Dermis lymphatic vessel endothelial cell (primary cell): ENCODE data around the gene SETDB2. TPM values are rescaled to one million over a fixed set of nuclear protein-coding genes. Genes with fewer than 3 reads are reported as not detected.

Experiments used
- total RNA-seq: library from RNA; depleted of rRNA; stranded (reverse); fragments of >200 nt; gene quantifications from 2 replicates; pipeline ENCODE4 v1.2.1, GENCODE V29; 2014

The SETDB2 gene, protein sequence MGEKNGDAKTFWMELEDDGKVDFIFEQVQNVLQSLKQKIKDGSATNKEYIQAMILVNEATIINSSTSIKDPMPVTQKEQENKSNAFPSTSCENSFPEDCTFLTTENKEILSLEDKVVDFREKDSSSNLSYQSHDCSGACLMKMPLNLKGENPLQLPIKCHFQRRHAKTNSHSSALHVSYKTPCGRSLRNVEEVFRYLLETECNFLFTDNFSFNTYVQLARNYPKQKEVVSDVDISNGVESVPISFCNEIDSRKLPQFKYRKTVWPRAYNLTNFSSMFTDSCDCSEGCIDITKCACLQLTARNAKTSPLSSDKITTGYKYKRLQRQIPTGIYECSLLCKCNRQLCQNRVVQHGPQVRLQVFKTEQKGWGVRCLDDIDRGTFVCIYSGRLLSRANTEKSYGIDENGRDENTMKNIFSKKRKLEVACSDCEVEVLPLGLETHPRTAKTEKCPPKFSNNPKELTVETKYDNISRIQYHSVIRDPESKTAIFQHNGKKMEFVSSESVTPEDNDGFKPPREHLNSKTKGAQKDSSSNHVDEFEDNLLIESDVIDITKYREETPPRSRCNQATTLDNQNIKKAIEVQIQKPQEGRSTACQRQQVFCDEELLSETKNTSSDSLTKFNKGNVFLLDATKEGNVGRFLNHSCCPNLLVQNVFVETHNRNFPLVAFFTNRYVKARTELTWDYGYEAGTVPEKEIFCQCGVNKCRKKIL
- 7.4 and 8.7 TPM in 2 replicates for total RNA-seq

DNA sequence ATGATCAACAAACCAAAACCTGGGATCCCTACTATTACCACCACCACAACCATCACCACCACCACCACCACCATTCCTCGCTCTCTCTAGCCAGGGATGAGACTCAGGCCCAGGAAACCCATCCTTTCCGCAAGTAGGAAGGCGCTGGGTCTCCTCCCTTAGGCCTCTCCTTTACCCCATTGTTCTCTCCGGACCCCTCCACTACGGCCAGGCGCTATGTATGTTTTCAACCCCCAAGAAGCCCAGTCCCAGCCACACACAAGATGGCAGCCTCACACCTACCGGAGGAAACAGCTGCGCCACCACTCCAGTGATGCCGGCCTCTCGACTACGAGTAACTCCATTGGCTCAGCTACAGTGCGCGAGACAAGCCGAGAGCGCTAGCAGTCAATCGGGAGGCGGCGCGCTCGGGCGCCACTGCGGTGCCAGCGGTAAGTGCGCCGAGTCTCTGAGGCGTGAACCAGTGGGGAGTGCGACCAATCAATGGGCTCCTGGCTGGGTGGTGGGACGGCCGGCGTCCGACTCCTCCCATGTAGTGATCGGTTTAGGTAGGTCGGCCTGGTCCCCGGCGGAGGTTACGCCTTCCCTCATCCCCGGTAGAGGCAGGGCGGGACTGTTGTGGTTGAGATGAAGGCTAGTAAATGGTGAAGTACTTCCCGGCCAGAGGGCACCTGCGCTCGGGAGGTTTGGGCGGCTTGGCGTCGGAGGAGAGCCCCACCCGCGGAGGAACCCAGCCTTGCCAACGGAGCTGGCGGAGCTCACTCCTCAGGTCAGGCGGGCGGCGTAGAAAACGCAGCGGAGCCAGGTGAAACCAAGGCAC, at the start of gene SETDB2, which contains the start of gene CAB39L:
Gene SETDB2 (plus strand): TSS at position 571 of the 820 bp plus-strand sequence. CDS start 7,620 bp downstream, outside the sequence.
Gene CAB39L (minus strand): TSS at position 361 of the 820 bp plus-strand sequence. CDS start 61,154 bp downstream, outside the sequence.

DNA sequence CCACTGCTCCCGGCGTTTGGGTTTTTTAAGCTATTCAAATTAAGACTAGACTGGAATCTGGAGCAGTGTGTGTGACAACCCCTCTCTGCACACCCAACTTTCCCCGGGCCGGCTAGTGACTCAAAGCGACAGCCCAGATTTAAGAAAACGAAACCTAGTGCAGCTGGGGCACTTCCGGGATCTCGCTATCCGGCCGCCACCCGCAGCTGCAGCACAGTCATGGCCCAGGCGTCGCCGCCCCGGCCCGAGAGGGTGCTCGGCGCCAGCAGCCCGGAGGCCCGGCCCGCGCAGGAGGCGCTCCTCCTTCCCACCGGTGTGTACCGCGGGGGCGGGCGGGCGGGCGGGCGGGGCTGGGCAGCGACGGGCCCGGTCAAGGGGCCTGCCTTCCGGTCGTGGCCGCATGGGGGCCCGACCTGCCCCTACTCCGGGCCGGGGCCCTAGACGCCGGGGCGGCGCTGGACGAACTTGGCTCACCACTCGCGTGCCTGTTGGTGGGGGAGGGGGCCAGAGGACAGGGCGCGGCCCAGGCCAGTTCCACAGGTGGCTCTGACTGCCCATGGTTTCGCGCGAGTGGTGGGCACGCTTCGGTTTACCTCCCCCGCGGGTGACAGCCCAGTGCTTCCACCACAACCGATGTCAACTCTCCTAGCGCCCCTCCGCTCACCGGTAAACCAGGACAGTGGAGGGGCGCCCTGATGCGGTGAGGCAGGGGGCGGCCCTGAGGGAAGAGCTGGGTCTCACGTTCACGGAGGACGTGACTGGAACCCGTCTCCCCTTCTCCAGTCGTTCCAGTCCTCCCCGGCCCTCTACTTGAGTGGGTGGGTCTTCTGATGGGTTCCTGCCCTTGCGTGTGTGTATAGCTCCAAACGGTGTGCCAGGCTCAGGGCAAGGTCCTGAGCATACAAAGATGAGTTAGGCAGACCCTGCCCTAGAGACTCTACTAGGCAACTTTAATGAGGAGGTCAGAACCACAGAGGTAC, 52.0 kb downstream of the SETDB2 start, which contains the start of gene PHF11:
Gene PHF11 (plus strand): TSS at position 171 of the 980 bp plus-strand sequence. CDS start 49 bp downstream, at position 220.

Other genes with a start within 250 kb of the SETDB2 start
- not detected in 2 replicates for gene MLNR, start 223.9 kb upstream of the SETDB2 start, total RNA-seq
- 2.1 and 3.3 TPM in 2 replicates for gene CDADC1, start 196.3 kb upstream of the SETDB2 start, total RNA-seq
- gene CAB39L, start 210 bp upstream of the SETDB2 start, total RNA-seq, result 7.6 and 9.4 TPM in 2 replicates
- gene PHF11, start 51.7 kb downstream of the SETDB2 start, total RNA-seq, result 9.8 and 11.8 TPM in 2 replicates
- gene RCBTB1, start 141.3 kb downstream of the SETDB2 start, total RNA-seq, result 24.5 and 32.0 TPM in 2 replicates
- 0.26 and 0.33 TPM in 2 replicates for gene ARL11, start 184.2 kb downstream of the SETDB2 start, total RNA-seq
- 94.5 and 131 TPM in 2 replicates for gene EBPL, start 247.2 kb downstream of the SETDB2 start, total RNA-seq